GM19328 (cell line): ENCODE results near the gene ARHGEF10L.

ENCODE experiments used
- ATAC-seq: cut with Tn5 transposase; IDR thresholded peaks from one replicate; pipeline ENCODE4 v1.9.1; 2021; ENCODE audit warnings: mild to moderate bottlenecking, moderate library complexity; ENCODE audit not compliant: unreplicated experiment

The ARHGEF10L gene

GRCh38 chr1:17549384-17549783 lies 9.9 kb downstream of the ARHGEF10L start:
- no peak for ATAC-seq

GRCh38 chr1:17550729-17551584 lies 11.5 kb downstream of the ARHGEF10L start:
- no peak for ATAC-seq

GRCh38 chr1:17551755-17552234 lies 12.3 kb downstream of the ARHGEF10L start:
- ATAC-seq: no peak

- ATAC-seq: no peak
Measured at GRCh38 chr1:17553975-17554700, 14.6 kb downstream of the ARHGEF10L start.

GRCh38 chr1:17554954-17555353 lies 15.5 kb downstream of the ARHGEF10L start:
- no peak for ATAC-seq

GRCh38 chr1:17557986-17558385 lies 18.5 kb downstream of the ARHGEF10L start:
- ATAC-seq: no peak

- ATAC-seq: no peak
Measured at GRCh38 chr1:17558541-17558940, 19.0 kb downstream of the ARHGEF10L start.

GRCh38 chr1:17558954-17559614 lies 19.6 kb downstream of the ARHGEF10L start:
- ATAC-seq: no peak

- no peak for ATAC-seq
Measured at GRCh38 chr1:17559615-17560419, 20.3 kb downstream of the ARHGEF10L start.

- no peak for ATAC-seq
Measured at GRCh38 chr1:17561247-17561548, 21.7 kb downstream of the ARHGEF10L start.

- no peak for ATAC-seq
Measured at GRCh38 chr1:17561561-17561985, 22.1 kb downstream of the ARHGEF10L start.

- no peak for ATAC-seq
Measured at GRCh38 chr1:17562375-17562774, 22.9 kb downstream of the ARHGEF10L start.

- no peak for ATAC-seq
Measured at GRCh38 chr1:17563494-17564281, 24.2 kb downstream of the ARHGEF10L start.

GRCh38 chr1:17564458-17565393 lies 25.2 kb downstream of the ARHGEF10L start:
- no peak for ATAC-seq

- ATAC-seq: no peak
Measured at GRCh38 chr1:17565461-17566252, 26.2 kb downstream of the ARHGEF10L start.

GRCh38 chr1:17566417-17566816 lies 26.9 kb downstream of the ARHGEF10L start:
- no peak for ATAC-seq

- no peak for ATAC-seq
Measured at GRCh38 chr1:17566892-17567291, 27.4 kb downstream of the ARHGEF10L start.

GRCh38 chr1:17567582-17567981 lies 28.1 kb downstream of the ARHGEF10L start:
- no peak for ATAC-seq
